CD14-positive monocyte (primary cell): ENCODE results near the gene ABCG1. TPM values are rescaled to one million over a fixed set of nuclear protein-coding genes. Genes with fewer than 3 reads are reported as not detected.

Experiments
- DNase-seq, 3 donors: peaks; one replicate each; pipeline ENCODE4 v3.0.0-alpha.2; 2011 to 2022
- H2AFZ ChIP-seq: 2 replicates; pipeline ENCODE4 v1.6.0; 2012; ENCODE audit warnings: mild to moderate bottlenecking, low read depth, low read length, inconsistent platforms; ENCODE audit not compliant: insufficient read depth, poor library complexity, severe bottlenecking
- H3K27ac ChIP-seq, 2 donors: 1 replicate in 1 of 2; 2 replicates in 1 of 2; pipeline ENCODE4 v1.5.1; 2012 to 2013; ENCODE audit warnings: low read length in 2 of 2, control low read depth in 1 of 2, inconsistent platforms in 1 of 2, low read depth in 1 of 2, mild to moderate bottlenecking in 1 of 2
- H3K27me3 ChIP-seq, 2 donors: one replicate each; pipeline versions ENCODE4 v1.6.0 to v1.6.1; 2011 to 2013; ENCODE audit warnings: low read length in 2 of 2; ENCODE audit not compliant: control insufficient read depth in 2 of 2, insufficient read depth in 2 of 2
- H3K36me3 ChIP-seq, 2 donors: replicated peaks in 1 of 2; 1 replicate in 1 of 2; 2 replicates in 1 of 2; pipeline versions ENCODE4 v1.5.1 to v1.6.1; 2012 to 2013; ENCODE audit warnings: low read length in 2 of 2, control low read depth in 1 of 2, inconsistent platforms in 1 of 2, mild to moderate bottlenecking in 1 of 2; ENCODE audit not compliant: insufficient read depth in 2 of 2, control insufficient read depth in 1 of 2
- H3K4me1 ChIP-seq, 2 donors: 1 replicate in 1 of 2; 2 replicates in 1 of 2; pipeline versions ENCODE4 v1.5.1 to v1.6.1; 2012 to 2013; ENCODE audit warnings: low read length in 2 of 2, control low read depth in 1 of 2, inconsistent platforms in 1 of 2, mild to moderate bottlenecking in 1 of 2, moderate library complexity in 1 of 2; ENCODE audit not compliant: insufficient read depth in 2 of 2, control insufficient read depth in 1 of 2
- H3K4me2 ChIP-seq: replicated peaks from 2 replicates; pipeline ENCODE3; 2012; ENCODE audit warnings: low read length, moderate library complexity, mild to moderate bottlenecking; ENCODE audit not compliant: poor library complexity, severe bottlenecking; ENCODE audit errors: extremely low read depth
- H3K4me3 ChIP-seq, 3 experiments: fragments of 200-600 bp in 1 of 3; sonication (generic) in 1 of 3; replicated peaks in 1 of 3; 1 replicate in 2 of 3; 2 replicates in 1 of 3; pipeline ENCODE4 v1.5.1; 2011 to 2013; ENCODE audit warnings: low read length in 3 of 3, mild to moderate bottlenecking in 3 of 3, control low read depth in 2 of 3, low read depth in 2 of 3, inconsistent platforms in 1 of 3, moderate library complexity in 1 of 3
- H3K79me2 ChIP-seq: 2 replicates; pipeline ENCODE4 v1.6.0; 2012; ENCODE audit warnings: mild to moderate bottlenecking, control low read depth, inconsistent platforms, low read length, moderate library complexity; ENCODE audit not compliant: insufficient read depth
- H3K9ac ChIP-seq: 2 replicates; pipeline ENCODE4 v1.6.0; 2017; ENCODE audit warnings: low read length, mild to moderate bottlenecking; ENCODE audit not compliant: insufficient read depth, poor library complexity, severe bottlenecking
- H3K9me3 ChIP-seq, 2 donors: replicated peaks in 1 of 2; 1 replicate in 1 of 2; 2 replicates in 1 of 2; pipeline versions ENCODE4 v1.5.1 to v1.6.1; 2012 to 2013; ENCODE audit warnings: low read length in 2 of 2, control low read depth in 1 of 2; ENCODE audit not compliant: control insufficient read depth in 1 of 2, insufficient read depth in 1 of 2
- H4K20me1 ChIP-seq: 2 replicates; pipeline ENCODE4 v1.6.0; 2012; ENCODE audit warnings: mild to moderate bottlenecking, low read length, control low read depth, moderate library complexity; ENCODE audit not compliant: insufficient read depth
- H3K27ac Mint-ChIP-seq, 7 donors: one replicate each; pipeline ENCODE4 v1.8.0; 2020; ENCODE audit warnings: mild to moderate bottlenecking in 7 of 7, mixed read lengths in 7 of 7, moderate library complexity in 6 of 7, inconsistent platforms in 2 of 7
- H3K27me3 Mint-ChIP-seq, 3 donors: one replicate each; pipeline ENCODE4 v1.8.0; 2021 to 2022; ENCODE audit warnings: low read depth in 3 of 3, mild to moderate bottlenecking in 3 of 3, mixed read lengths in 3 of 3, moderate library complexity in 3 of 3, inconsistent platforms in 1 of 3
- H3K36me3 Mint-ChIP-seq, 2 donors: one replicate each; pipeline ENCODE4 v1.8.0; 2020; ENCODE audit warnings: mixed read lengths in 2 of 2, inconsistent platforms in 1 of 2, mild to moderate bottlenecking in 1 of 2
- H3K4me1 Mint-ChIP-seq: one replicate; pipeline ENCODE4 v1.8.0; 2020; ENCODE audit warnings: mild to moderate bottlenecking, mixed read lengths
- H3K4me3 Mint-ChIP-seq, 2 donors: one replicate each; pipeline ENCODE4 v1.8.0; 2020; ENCODE audit warnings: mild to moderate bottlenecking in 2 of 2, mixed read lengths in 2 of 2, moderate library complexity in 1 of 2
- H3K9me3 Mint-ChIP-seq, 7 donors: one replicate each; pipeline ENCODE4 v1.8.0; 2020 to 2022; ENCODE audit warnings: mixed read lengths in 7 of 7, mild to moderate bottlenecking in 6 of 7, moderate library complexity in 6 of 7, inconsistent platforms in 2 of 7
- WGBS: methylation state at CpG from one replicate; pipeline ENCODE4 v1.1.5; 2013; ENCODE audit warnings: missing lambda C conversion rate; ENCODE audit not compliant: insufficient coverage; 5-methylcytosine and 5-hydroxymethylcytosine counted together
- intact Hi-C, 2 donors: fragments of 100-400 bp; cut with micrococcal nuclease; formaldehyde crosslinking; loops; one replicate each; pipeline versions ENCODE4 v1.15.0 to v1.15.1; 2023
- polyA plus RNA-seq, 3 donors: library from polyadenylated mRNA; depleted of rRNA in 1 of 3; unstranded in 2 of 3; stranded (reverse) in 1 of 3; fragments of 300-500 nt in 2 of 3; fragments of >200 nt in 1 of 3; fragmentation: Illumina TruSeq in 2 of 3; gene quantifications; 1 replicate in 2 of 3; 2 replicates in 1 of 3; pipeline ENCODE4 v1.2.3, GENCODE V29; 2012 to 2021
- TF ChIP-seq, protein P1 (sequence below): fragments of 200-600 bp; IDR thresholded peaks from one replicate; pipeline ENCODE4 v1.8.0; 2022; ENCODE audit warnings: antibody characterized with exemption, mild to moderate bottlenecking

The ABCG1 gene
- polyA plus RNA-seq, 3 donors: 3.0 to 5.2 (median 3.5) TPM

DNA sequence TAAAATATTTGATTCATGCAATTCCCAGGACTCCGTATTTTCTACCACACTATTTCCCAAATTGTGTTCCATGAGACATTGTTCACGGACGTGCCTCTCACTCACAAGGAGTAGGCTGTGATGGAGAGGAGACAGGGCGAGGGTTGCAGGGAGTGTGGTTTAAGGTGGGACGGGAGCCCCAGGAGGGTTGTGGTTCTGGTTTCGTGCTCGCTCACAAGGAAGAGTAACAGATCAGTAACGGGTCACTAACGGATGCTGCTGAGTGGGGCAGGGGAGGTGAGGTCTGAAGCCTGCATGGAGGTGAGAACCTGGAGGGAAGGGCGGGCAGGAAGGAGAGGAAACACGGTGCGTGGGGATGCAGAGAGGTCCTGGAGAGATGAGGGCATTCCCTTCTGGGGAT, 67.5 kb downstream of the ABCG1 start:
- H2AFZ ChIP-seq: no peak overlapping the region
- 71% methylated on average over 8 of the region's 12 CpGs for WGBS
- no peak overlapping the region for H3K27ac ChIP-seq
- H3K9me3 ChIP-seq: no peaks in the 10 kb centered on the region
- Mint-ChIP-seq H3K36me3 (peaks cover 20 to 41% of the 10 kb centered on the region in 2 donors), H3K9me3 (peaks cover 0 to 7% (median 2%) of the 10 kb centered on the region in 7 donors), H3K27me3 (peaks cover 0 to 6% (median 5%) of the 10 kb centered on the region in 3 donors), H3K27ac (peak overlapping the region in 1 of 7 donors; percentile 4), H3K4me1 (peaks cover 42% of the 10 kb centered on the region), H3K4me3 (no peak overlapping the region)
- H3K9ac ChIP-seq: no peak overlapping the region
- H3K4me1 ChIP-seq: peaks cover 19 to 28% of the 10 kb centered on the region in 2 donors
- TF ChIP-seq, protein P1, sequence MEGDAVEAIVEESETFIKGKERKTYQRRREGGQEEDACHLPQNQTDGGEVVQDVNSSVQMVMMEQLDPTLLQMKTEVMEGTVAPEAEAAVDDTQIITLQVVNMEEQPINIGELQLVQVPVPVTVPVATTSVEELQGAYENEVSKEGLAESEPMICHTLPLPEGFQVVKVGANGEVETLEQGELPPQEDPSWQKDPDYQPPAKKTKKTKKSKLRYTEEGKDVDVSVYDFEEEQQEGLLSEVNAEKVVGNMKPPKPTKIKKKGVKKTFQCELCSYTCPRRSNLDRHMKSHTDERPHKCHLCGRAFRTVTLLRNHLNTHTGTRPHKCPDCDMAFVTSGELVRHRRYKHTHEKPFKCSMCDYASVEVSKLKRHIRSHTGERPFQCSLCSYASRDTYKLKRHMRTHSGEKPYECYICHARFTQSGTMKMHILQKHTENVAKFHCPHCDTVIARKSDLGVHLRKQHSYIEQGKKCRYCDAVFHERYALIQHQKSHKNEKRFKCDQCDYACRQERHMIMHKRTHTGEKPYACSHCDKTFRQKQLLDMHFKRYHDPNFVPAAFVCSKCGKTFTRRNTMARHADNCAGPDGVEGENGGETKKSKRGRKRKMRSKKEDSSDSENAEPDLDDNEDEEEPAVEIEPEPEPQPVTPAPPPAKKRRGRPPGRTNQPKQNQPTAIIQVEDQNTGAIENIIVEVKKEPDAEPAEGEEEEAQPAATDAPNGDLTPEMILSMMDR: no peak
- intact Hi-C loops: no loop called here
- DNase-seq: no peak
- H3K4me2 ChIP-seq: no peak overlapping the region
- no peaks in the 10 kb centered on the region for H3K79me2 ChIP-seq
- no peaks in the 10 kb centered on the region for H3K36me3 ChIP-seq
- H4K20me1 ChIP-seq: no peaks in the 10 kb centered on the region
- no peaks in the 10 kb centered on the region for H3K27me3 ChIP-seq
- no peak overlapping the region for H3K4me3 ChIP-seq

DNA sequence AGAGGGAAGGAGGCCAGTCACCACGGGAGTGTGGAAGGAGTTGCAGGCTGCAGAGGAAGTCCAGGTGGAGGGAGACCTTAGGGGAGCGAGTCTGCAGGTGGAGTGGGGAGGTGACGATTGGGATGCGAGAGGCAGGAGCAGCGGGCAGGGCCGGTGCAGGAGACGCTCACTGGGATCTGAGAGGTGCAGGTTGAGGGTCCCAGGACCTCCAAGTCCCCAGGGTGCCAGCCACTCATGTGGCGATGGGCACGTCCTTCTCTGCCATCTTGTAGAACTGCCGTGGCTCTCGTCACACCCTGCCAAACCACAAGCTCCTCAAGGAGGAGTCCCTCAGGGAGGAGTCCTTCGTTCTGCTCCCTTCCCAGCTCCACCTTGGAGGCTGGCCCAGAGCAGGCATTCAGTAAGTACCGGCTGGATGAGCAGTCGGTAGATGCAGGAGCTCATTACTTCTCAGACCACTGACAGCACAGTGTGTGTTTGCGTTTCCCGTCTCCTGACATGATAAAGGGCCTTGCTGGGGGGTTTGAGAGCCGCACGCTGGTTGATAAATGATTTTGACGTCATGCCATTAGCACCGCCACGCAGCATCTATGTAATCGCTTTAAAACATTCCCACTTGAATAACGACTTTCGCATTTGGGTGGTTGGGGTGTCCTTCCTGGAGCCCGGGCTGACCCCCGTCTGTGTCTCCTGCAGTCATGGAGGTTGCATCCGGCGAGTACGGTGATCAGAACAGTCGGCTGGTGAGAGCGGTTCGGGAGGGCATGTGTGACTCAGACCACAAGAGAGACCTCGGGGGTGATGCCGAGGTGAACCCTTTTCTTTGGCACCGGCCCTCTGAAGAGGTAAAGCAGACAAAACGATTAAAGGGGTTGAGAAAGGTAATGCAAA, 68.5 kb downstream of the ABCG1 start:
- 93% methylated on average over 29 of the region's 36 CpGs for WGBS
- H3K4me1 ChIP-seq: peaks cover 19 to 28% of the 10 kb centered on the region in 2 donors
- no peaks in the 10 kb centered on the region for H3K79me2 ChIP-seq
- DNase-seq: no peak
- H3K4me1 Mint-ChIP-seq: peaks cover 42% of the 10 kb centered on the region
- peaks cover 0 to 7% (median 2%) of the 10 kb centered on the region in 7 donors for H3K9me3 Mint-ChIP-seq
- H4K20me1 ChIP-seq: no peaks in the 10 kb centered on the region
- no peak overlapping the region for H3K4me3 Mint-ChIP-seq
- peak overlapping the region in 3 of 7 donors; percentile 12 to 64 (median 52) for H3K27ac Mint-ChIP-seq
- intact Hi-C loops: no loop called here
- H3K36me3 ChIP-seq: no peaks in the 10 kb centered on the region
- H3K9me3 ChIP-seq: no peaks in the 10 kb centered on the region
- peaks cover 0 to 3% (median 2%) of the 10 kb centered on the region in 3 donors for H3K27me3 Mint-ChIP-seq
- no peak overlapping the region for H3K27ac ChIP-seq
- H3K27me3 ChIP-seq: no peaks in the 10 kb centered on the region
- no peak overlapping the region for H3K4me3 ChIP-seq
- no peak overlapping the region for H3K4me2 ChIP-seq
- peaks cover 20 to 38% of the 10 kb centered on the region in 2 donors for H3K36me3 Mint-ChIP-seq
- TF ChIP-seq, protein P1: no peak
- no peak overlapping the region for H2AFZ ChIP-seq
- no peak overlapping the region for H3K9ac ChIP-seq
